GM13977 (cell line): Measurements from ENCODE around the gene CNOT4.

ENCODE experiments used
- DNase-seq: peaks from one replicate; pipeline ENCODE4 v3.0.0; 2012; ENCODE audit warnings: low spot score
- CTCF ChIP-seq: IDR thresholded peaks from 2 replicates; pipeline ENCODE4 v1.5.1; 2012; ENCODE audit warnings: mild to moderate bottlenecking, control low read depth; ENCODE audit not compliant: insufficient read depth; ENCODE audit errors: extremely low read depth, missing control alignments
- in situ Hi-C: fragments of 300-500 bp; cut with MboI; formaldehyde crosslinking; loops from one replicate; pipeline ENCODE4 v1.12.0; 2022; ENCODE audit warnings: low sequenced_read_pairs, low pct_unique_long_range_greater_than_20kb, mixed read lengths, inconsistent platforms; ENCODE audit not compliant: unreplicated experiment

Gene CNOT4

GRCh38 chr7:135349746-135350145 is 160.2 kb downstream of the CNOT4 start:
- no peak for DNase-seq
- no peak for TF ChIP-seq CTCF
- in situ Hi-C loops = no loop called here

GRCh38 chr7:135348493-135348892 is 161.4 kb downstream of the CNOT4 start:
- in situ Hi-C loops = no loop called here
- no peak for TF ChIP-seq CTCF
- DNase-seq = no peak

DNA sequence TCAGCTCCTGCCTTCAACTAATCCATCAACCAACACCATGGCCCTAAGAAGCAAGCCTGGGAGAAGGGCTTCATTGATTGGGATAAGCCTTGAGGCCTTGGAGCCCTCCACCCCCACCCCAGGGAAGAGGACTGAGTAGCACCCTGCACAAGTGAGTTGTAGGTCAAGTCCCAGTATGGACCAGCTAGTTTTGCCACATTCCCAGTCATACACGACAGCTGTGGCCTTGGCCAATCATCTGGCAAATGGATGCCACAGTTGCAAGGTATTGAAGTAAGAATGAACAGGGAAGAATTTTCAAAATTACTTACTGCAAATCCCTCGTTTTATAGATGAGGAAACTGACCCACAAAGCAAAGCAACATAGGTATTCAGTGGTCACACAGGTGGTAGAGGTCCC is 166.5 kb downstream of the CNOT4 start:
- in situ Hi-C loops = no loop called here
- TF ChIP-seq CTCF = no peak

GRCh38 chr7:135342887-135343286 is 167.0 kb downstream of the CNOT4 start:
- TF ChIP-seq CTCF = no peak
- no peak for DNase-seq
- in situ Hi-C loops = no loop called here

More for the DNA sequence above, 166.5 kb downstream of the CNOT4 start:
- no peak for DNase-seq

- TF ChIP-seq CTCF = no peak
- in situ Hi-C loops = no loop called here
- DNase-seq = no peak
Observed at GRCh38 chr7:135341049-135341448, 168.9 kb downstream of the CNOT4 start.

DNA sequence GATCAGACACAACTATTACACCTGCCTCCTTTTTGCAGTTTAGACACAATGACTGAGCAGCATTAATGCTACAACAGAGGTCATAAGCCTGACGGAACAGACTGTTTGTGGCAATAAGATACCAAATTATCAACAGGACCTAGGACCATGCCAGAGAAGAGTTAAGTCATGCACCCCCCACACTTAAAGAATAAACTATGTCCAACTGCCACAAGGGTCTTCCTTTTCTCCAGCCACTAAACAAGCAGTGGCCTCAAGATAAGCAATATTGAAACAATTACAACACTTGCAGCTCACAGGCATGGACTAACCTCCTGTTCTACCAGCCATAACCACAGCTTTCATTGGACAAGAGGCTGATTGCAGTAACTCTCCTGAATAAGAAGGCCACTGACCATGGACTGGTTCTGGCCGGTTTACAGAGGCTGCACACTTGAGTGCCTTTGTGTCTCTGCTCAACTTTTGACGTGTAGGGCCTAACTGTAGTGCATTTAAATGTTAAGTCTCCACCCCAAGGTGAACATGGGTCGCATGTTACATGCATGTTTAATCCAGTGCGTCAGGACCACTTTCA is 171.8 kb downstream of the CNOT4 start:
- in situ Hi-C loops = no loop called here
- no peak for DNase-seq
- no peak for TF ChIP-seq CTCF

- in situ Hi-C loops = no loop called here
- no peak for DNase-seq
- no peak for TF ChIP-seq CTCF
Observed at GRCh38 chr7:135337506-135337905, 172.4 kb downstream of the CNOT4 start.
